Measurements from ENCODE around the gene OSM.

DNA sequence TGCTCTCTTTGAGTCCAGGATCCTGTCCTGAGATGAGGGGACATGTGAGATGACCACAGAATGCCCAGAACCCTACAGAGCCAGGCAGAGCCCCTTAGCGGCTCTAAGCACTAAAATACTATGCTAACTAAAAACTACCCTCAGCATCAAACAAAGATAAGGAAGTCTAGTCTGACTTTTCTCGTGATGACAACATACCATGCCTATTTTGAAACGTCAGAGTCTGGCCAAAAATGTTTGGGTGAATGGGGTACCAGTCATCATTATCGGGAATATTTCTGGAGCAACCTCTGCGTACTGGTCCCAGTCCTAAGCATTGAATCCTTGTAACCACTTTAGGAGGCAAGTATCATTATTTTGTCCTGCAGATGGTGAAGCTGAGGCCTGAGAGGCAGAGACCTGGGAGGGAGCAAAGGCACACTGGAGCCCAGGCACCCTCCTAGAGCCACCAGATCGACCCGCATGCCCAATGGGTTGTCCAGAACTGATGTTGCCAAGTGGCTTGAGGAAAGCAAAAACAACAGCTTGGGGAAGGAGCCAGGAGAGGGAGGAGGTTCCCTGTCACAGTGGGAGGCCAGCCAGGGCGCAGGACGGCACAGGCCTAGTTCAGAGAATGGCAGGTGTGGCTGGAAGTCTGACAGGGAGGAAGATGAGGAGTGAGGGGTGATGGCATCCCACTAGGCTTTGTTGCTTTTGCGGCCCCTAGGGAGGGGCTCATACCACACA lies 7.2 kb upstream of the OSM start:
- no peak for TF ChIP-seq EZH2 (IDR thresholded peaks at IDR 0.05; ENCODE audit: low read depth, unreplicated experiment)
- TF ChIP-seq, protein P1, sequence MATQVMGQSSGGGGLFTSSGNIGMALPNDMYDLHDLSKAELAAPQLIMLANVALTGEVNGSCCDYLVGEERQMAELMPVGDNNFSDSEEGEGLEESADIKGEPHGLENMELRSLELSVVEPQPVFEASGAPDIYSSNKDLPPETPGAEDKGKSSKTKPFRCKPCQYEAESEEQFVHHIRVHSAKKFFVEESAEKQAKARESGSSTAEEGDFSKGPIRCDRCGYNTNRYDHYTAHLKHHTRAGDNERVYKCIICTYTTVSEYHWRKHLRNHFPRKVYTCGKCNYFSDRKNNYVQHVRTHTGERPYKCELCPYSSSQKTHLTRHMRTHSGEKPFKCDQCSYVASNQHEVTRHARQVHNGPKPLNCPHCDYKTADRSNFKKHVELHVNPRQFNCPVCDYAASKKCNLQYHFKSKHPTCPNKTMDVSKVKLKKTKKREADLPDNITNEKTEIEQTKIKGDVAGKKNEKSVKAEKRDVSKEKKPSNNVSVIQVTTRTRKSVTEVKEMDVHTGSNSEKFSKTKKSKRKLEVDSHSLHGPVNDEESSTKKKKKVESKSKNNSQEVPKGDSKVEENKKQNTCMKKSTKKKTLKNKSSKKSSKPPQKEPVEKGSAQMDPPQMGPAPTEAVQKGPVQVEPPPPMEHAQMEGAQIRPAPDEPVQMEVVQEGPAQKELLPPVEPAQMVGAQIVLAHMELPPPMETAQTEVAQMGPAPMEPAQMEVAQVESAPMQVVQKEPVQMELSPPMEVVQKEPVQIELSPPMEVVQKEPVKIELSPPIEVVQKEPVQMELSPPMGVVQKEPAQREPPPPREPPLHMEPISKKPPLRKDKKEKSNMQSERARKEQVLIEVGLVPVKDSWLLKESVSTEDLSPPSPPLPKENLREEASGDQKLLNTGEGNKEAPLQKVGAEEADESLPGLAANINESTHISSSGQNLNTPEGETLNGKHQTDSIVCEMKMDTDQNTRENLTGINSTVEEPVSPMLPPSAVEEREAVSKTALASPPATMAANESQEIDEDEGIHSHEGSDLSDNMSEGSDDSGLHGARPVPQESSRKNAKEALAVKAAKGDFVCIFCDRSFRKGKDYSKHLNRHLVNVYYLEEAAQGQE (IDR thresholded peaks at IDR 0.05; ENCODE audit: unreplicated experiment): no peak

All from GM23338 (cell line).